Activated CD4-positive, CD25-positive, alpha-beta regulatory T cell treated with anti-CD3 and anti-CD28 coated beads, Interleukin-2, amount 50 U/mL, for 24 hours (primary cell): ENCODE data around the gene SIT1.
A peak's percentile ranks its signal among the peaks of the same experiment; 100 is the strongest.

Source experiments
- ATAC-seq, 2 donors: fragments of 150-1000 bp; cut with Tn5 transposase; one replicate each; pipeline ENCODE4 v1.10.0; 2021; ENCODE audit warnings: mild to moderate bottlenecking in 1 of 2, moderate library complexity in 1 of 2

SIT1 gene

DNA sequence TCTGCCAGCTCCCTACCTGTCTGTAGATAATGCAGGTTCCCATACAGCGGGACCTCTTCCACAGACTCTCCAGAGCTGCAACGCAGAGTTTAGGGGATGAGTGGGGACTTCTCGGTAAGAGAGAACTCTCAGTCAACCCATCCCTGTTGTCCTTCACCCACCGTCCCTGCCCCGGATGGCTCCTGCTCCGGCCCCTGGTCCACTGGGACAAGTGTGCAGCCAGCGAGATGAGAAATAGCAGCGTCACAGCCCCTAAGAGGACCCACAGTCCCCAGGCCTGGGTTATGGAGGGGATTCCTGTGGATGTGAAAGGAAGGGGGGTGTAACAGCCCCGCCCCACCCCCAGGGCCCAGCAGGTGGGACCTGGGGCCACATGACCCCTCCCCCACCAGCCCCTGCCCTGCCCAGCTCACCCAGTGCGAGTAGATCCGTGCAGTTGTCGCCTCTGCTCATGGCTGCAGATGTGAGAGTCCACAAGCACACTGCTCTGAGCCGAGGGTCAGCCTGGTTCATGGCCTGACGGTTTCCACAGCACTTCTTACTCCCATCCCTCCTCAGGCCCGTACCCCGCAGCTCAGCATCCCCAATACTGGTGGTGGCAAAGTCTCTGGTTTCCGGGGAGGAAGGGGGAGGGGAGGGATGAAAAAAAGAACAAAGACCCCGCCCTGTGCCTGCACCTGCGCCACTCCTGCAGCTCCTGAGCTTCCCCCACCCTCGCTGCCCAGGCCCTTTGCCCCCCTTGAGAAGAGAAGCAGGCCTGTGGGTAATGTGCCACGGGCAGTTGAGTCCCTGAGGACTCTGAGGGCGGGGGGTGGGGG, at the start of gene SIT1:
SIT1 (minus strand) TSS at position 591 of the 818 bp plus-strand sequence; CDS start at position 513, 78 bp downstream.
- no peak for ATAC-seq

- no peak for ATAC-seq
Measured at GRCh38 chr9:35700031-35700430, 49.3 kb upstream of the SIT1 start.

- no peak for ATAC-seq
Measured at GRCh38 chr9:35698231-35698630, 47.5 kb upstream of the SIT1 start.

DNA sequence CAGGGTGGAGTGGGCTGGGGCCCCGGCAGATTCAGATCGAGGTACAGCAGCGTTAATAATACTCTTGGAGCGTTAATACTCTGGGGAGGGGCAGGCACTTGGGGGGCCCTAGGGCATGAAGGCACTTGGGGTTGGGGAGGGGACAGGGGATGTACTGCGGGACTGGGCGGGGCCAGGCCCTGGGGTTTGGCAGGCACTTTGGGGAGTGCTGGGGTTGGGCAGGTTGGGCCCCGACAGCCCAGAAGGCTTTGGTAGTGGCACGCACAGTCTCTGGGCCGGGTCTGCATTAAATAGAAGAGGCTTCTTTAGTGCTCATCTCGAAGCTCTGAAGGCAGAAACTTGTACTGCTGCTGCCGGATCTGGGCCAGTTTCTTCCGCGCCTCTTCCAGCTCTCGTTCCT, 46.8 kb upstream of the SIT1 start:
- no peak for ATAC-seq

DNA sequence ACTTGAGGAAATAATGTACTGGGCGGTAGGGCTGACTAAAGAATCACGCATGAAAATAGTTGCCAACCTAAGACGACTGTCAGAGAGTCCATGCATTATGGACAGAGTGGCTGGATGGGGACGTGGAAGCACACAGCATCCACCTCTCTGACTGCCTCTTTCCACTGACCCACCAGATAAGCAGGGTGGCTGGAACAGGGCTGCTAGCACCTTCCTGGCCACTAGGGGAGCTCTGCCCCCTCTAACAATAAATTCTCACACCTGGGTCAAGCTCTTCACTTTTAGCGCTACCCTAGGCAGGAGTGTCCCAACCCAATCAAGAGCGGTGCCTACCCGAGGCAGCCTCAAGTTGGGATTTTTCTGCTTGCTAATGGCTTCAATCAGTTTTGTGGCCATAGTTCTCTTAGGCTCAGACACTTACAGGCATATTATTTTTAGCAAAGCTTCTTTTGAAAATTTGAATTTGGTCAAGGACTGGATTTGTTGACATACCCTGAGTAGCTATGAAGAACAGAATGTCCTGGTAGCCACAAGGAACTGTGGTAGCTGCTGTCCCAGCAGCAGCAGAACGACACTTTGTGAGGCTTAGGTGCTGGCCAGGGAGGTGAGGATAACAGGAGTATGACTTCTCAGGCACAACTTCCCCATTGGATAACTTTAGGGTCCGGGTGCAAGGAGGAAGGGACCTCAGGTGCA, 45.9 kb upstream of the SIT1 start:
- peak; percentile 84 to 86 for ATAC-seq

DNA sequence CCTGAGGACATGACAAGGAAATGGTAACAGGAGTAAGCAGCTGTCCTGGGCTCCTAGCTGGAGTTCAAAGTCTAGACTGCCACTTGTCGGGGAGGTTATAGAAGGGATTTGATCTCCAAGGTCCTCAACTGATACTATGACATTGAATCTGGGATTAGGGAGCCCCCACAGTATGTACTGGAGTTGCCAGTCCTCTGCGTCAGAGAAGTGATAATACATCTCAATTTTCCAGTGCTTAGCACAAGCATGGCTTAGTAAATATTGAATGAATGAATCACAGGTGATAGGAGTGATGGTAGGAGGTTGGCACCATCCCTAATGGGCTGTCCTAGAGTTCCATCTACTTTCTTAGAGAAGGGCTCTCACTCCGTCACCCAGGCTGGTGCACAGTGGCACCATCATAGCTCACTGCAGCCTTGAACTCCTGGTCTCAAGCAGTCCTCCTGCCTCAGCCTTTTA, 45.2 kb upstream of the SIT1 start:
- ATAC-seq = no peak

DNA sequence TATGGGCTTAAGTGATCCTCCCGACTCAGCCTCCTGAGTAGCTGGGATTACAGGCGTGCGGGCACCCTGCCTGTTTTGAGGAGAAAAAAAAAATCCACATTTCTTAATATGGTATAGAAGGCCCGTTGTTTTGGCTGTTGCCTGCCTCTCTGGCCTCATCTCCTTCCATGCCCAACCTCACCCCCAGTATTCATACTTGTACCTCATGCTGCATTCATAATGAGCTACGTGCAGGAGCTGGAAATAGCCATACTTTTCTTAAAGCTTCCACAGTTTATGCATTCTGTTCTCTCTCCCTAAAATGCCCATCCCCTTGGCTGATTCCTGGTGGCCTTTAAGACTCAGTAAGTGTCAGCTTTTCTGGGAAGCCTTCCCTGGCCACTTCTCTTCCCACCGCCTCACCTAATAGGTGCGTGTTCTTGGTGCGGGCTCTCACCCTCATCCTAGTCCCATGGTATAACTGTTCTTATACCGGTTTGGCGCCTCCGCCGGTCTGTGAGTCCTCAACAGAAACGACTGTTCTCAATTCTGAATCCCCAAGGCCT, 41.1 kb upstream of the SIT1 start:
- no peak for ATAC-seq

DNA sequence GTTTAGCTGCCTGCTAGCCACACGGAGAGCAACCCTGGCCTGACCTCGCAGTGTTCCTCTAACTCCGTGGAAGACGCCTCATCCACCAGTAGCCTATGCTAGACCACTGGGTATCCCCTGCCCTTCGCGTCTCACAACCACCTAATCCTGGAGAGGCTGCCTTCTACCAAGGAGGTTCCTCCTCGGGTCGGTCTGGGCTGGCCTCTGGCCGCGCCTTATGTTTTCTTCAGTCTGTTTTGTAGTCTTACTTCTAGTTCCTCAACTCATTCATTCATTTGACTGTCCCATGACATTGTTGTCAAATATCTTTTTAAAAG, 40.6 kb upstream of the SIT1 start:
- ATAC-seq = no peak

DNA sequence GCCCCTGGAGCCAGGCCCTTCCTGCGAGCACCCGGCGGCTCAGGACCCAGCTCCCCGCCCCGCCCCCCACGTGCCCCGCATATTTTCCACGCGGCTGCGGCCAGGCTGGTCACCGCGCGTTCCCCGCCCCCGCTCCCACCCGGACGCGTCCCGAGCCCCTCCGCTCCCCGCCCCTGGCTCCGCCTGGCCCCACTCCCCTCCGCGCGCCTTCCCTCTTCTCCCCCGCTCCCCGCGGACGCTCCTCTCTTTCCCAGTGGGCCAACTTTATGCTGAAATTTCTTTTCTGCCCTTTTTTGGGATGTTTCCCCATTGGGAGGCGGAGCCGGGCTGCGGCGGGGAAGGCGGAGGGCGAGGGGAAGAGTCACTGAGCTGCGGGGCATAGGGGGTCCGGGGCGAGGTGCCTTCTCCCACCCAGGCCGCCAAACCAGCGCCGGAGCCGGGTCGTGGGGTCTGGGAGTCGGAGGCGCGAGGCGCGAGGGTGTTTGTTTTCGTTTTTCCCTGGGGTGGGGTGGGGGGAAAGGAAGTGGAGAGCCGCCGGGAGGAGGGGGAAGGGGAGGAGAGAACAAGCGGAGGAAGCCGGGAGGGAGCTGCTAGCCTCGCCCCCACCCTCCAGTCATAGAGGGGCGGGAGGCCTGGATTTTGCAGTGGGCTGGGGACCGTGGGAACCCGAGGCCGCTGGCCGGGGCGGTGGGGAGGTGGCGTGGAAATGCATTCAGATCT, 40.0 kb upstream of the SIT1 start:
- peak; percentile 12 to 25 for ATAC-seq

- no peak for ATAC-seq
Measured at GRCh38 chr9:35690294-35690613, 39.5 kb upstream of the SIT1 start.

DNA sequence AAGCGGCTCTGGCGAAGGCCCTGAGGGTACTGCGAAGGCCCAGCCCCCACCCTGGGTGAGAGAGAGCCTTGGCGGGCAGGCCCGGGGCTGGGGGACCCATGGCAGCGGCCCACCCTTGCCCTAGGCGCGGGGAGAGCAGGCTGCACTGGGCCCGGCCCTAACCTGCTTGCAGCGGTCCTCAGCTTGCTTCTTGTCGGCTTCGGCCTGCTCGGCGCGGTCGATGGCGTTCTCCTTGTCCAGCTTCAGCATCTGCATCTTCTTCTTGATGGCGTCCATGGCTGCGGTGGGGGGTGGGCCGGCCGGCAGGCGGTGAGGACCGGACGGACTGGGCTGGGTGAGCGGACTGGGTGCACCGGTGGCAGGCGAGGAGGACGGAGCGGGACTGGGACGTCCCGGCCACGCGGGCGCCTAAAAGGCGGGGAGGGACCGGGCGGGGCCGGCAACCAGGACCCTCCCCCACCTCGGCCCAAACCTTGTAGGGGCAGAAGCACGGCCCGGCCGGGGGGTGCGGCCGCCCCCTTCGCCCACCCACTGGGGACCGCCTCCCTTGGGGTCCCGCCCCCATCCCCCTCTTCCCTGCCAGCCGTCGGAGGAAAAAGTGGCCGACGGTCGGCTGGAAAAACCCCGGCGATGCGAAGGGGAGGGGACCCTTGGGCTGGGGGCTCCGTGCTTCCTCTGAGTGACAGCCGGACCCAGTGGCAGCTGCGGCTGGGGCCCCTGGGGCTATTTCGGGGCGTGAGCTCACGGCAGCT, 39.0 kb upstream of the SIT1 start, which contains the start of gene TPM2:
TPM2 (minus strand) TSS at position 384 of the 752 bp plus-strand sequence; CDS start at position 276, 108 bp downstream.
- ATAC-seq = no peak

- ATAC-seq = peak; percentile 80 to 84
Measured at GRCh38 chr9:35688558-35689541, 38.1 kb upstream of the SIT1 start.

DNA sequence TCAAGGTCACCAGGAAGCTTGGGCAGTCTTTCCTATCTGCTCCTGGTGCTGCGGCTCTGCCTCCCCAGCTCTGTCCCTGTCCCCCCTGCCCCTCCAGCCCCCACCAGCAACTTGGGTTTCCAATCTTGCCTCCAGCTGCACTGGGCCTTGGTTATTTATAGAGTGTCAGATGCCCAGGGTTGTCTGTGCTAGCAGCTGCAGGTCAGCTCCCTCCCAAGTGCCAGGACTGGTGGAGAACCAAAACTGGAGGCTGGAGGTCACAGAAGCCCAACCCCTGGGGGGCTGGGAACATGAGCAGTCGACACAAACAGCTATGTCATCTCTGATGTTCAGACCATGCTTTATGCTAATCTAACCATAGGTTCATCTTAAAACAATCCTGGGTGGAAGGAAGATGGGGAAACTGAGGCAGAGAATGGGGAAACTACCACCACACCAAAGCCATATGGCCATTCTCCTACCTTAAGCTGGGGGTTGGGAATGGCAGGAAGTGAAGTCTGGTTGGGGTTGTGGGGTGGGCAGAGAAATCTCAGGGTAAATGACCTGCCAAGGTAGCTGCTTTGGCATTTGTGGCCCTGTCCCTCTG, 37.3 kb upstream of the SIT1 start:
- ATAC-seq = no peak

- no peak for ATAC-seq
Measured at GRCh38 chr9:35687306-35687705, 36.6 kb upstream of the SIT1 start.

- ATAC-seq = no peak
Measured at GRCh38 chr9:35686222-35687203, 35.8 kb upstream of the SIT1 start.

- no peak for ATAC-seq
Measured at GRCh38 chr9:35685506-35685905, 34.8 kb upstream of the SIT1 start.

- no peak for ATAC-seq
Measured at GRCh38 chr9:35684921-35685320, 34.2 kb upstream of the SIT1 start.

DNA sequence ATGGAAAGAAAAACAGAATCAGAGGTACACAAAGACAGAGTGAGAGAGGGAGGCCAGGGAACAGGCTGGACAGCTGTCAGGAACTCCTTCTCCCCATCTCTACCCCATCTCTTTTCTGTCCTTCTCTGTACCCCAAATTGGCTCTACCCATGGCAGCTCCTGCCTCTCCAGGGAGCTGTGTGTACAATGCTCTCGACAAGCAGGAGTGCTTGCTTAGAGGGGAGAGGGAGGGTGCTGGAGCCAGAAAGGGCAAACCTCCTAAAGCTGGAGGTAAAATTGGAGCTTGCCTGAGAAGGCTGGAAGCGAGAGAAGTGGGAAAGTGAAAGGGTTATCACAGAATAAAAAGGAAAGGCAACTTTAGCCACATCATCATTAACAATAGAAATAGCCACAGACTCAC, 32.6 kb upstream of the SIT1 start:
- no peak for ATAC-seq

- ATAC-seq = no peak
Measured at GRCh38 chr9:35682520-35683315, 32.0 kb upstream of the SIT1 start.
